GM13976 (cell line): ENCODE results near the gene PRSS22.
A peak's percentile ranks its signal among the peaks of the same experiment; 100 is the strongest.

Experiments used
- DNase-seq: peaks from one replicate; pipeline ENCODE4 v3.0.0; 2012; ENCODE audit warnings: low spot score
- in situ Hi-C: fragments of 300-500 bp; cut with MboI; formaldehyde crosslinking; loops from one replicate; pipeline ENCODE4 v1.12.0; 2022; ENCODE audit warnings: low sequenced_read_pairs, mixed read lengths, inconsistent platforms; ENCODE audit not compliant: unreplicated experiment
- TF ChIP-seq, protein P1 (sequence below): IDR thresholded peaks from 2 replicates; pipeline ENCODE4 v1.5.1; 2012; ENCODE audit warnings: borderline replicate concordance, mild to moderate bottlenecking; ENCODE audit not compliant: insufficient read depth; ENCODE audit errors: extremely low read depth, missing control alignments, control extremely low read depth

The PRSS22 gene

DNA sequence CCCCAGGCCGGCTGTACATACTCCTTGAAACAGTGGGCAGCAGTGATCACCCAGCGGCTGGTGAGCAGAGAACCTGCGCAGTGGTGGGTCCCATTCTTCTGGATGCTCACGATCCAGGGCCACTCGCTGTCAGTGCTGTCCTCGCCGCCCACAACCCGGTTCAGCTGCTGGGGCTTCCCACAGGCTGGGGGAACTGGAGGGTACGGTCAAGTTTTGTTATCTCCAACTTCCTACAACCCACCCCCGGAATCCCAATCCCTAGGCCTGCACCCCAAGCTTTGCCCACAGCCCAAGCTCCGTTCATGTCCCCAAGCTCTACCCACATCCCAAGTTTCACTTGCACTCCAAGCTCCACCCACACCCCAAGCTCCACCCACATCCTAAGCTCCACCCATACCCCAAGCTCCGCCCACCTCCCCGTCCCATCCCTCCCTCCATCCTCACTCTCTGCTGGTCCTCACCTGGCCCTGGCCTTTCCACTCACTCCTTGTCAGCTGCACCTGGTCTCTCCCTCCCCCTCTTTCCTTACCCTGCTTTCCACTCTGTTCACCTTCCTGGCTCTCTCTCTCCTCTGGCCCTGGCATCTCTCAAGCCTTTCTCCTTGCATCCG, 1.8 kb downstream of the PRSS22 start:
- in situ Hi-C loops, result no loop called here
- TF ChIP-seq, protein P1, sequence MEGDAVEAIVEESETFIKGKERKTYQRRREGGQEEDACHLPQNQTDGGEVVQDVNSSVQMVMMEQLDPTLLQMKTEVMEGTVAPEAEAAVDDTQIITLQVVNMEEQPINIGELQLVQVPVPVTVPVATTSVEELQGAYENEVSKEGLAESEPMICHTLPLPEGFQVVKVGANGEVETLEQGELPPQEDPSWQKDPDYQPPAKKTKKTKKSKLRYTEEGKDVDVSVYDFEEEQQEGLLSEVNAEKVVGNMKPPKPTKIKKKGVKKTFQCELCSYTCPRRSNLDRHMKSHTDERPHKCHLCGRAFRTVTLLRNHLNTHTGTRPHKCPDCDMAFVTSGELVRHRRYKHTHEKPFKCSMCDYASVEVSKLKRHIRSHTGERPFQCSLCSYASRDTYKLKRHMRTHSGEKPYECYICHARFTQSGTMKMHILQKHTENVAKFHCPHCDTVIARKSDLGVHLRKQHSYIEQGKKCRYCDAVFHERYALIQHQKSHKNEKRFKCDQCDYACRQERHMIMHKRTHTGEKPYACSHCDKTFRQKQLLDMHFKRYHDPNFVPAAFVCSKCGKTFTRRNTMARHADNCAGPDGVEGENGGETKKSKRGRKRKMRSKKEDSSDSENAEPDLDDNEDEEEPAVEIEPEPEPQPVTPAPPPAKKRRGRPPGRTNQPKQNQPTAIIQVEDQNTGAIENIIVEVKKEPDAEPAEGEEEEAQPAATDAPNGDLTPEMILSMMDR, result no peak
- DNase-seq, result peak; percentile 43

DNA sequence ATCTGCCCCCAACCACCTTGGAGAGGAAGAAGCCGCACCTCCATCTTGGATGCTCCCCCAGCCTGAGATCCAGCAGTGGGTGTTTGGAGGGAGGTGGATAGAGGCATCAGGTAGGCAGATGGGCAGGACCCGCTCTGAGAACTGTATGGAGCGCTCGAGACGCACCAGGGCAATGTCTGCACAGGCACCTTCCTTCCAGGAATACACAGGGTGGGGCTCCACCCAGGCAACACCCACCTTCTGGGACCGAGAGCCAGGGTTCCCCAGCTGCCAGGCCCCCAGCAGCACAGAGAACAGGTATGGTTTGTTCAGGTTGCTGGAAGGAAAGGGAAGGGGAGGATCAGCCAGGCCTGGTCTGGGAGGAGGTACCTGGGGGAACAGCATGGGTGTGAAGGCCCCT, 2.4 kb downstream of the PRSS22 start:
- in situ Hi-C loops, result no loop called here
- TF ChIP-seq, protein P1, result no peak
- peak; percentile 25 for DNase-seq

DNA sequence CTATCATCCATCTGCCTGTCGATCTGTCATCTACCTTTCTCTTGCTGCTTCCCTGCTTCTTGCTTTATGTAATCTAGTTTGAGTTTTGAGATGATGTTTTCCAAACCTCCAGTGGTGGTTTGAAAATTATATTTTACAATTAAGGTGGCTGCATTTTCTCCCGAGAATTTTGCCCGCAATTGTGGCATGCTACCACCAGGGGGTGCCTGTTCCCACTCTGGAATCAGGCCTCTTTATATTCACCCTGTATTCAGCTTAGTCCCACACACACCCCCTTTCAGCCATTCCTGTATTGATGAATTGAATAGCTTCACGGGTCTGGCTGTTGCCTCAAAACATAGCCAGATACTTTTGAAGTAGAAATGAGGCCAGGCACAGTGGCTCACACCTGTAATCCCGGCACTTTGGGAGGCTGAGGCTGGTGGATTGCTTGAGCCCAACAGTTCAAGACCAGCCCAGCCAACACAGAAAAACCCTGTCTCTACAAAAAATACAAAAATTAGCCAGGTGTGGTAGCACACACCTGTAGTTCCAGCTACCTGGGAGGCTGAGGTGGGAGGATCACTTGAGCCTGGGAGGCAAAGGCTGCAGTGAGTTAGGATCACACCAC, 3.2 kb downstream of the PRSS22 start:
- peak; percentile 34 for DNase-seq
- in situ Hi-C loops, result no loop called here
- TF ChIP-seq, protein P1, result no peak

DNA sequence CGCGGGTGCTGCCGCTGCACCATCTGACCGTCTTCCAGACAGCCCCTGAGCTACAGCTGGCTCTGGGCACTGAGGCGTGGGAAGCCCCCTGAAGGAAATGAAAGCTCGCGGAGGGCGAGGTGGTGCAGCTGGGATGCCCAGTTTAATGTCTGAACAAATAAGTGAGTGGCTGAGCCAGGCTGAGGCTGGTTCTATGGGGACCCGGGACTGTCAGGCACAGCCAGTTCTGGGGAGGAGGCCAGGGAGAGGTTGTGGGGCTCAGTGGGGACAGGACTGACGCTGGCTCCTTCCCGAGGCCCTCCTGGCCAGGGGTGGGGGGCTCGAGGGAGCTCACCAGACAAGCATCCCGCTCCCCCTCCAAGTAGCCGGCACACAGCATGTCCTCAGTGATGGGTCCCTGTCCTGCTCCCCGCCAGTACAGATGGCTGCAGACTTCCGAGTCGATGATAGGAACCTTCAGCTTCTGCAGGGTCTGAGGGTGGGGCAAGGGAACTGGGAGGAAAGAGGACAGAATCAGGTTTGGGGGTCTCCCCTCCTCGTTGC, 4.4 kb downstream of the PRSS22 start:
- peak; percentile 24 for DNase-seq
- TF ChIP-seq, protein P1, result no peak
- in situ Hi-C loops, result no loop called here

DNA sequence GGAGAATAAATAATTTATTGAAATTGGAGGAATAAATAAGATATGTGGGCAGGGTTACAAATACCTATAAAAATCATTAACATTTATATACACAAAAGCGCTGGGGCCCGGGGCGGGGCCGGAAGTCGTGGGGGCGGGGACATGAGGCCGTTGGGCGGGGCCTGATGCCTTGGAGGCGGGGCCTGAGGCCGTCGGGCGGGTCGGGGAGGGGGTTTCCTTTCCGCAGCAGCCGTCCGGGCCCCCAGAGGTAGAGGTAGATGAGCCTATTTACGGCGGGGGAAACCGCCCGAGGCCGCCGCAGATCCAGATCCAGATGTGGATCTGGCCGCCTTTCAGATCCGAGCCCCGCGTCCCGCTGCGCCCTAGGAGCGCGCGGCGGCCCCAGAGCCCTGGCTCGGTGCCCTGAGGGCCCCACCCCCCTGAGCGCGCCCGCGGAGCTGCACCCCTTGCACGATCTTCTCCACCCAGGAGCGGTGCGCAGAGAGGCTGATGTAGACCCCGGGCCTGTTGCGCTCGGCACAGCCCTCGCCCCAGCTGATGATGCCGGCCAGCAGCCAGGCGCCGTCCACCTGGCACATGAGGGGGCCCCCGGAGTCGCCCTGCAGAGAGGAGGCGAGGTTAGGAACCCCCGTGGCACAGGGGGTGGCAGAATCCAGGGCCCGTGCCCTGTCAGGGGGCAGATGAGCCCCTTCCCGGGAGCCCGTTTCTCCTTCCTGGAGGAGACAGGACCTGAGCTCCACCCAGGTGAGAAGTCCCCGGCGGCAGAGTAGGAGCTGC, 5.1 kb downstream of the PRSS22 start:
- in situ Hi-C loops, result no loop called here
- TF ChIP-seq, protein P1, result no peak
- peak; percentile 10 for DNase-seq

DNA sequence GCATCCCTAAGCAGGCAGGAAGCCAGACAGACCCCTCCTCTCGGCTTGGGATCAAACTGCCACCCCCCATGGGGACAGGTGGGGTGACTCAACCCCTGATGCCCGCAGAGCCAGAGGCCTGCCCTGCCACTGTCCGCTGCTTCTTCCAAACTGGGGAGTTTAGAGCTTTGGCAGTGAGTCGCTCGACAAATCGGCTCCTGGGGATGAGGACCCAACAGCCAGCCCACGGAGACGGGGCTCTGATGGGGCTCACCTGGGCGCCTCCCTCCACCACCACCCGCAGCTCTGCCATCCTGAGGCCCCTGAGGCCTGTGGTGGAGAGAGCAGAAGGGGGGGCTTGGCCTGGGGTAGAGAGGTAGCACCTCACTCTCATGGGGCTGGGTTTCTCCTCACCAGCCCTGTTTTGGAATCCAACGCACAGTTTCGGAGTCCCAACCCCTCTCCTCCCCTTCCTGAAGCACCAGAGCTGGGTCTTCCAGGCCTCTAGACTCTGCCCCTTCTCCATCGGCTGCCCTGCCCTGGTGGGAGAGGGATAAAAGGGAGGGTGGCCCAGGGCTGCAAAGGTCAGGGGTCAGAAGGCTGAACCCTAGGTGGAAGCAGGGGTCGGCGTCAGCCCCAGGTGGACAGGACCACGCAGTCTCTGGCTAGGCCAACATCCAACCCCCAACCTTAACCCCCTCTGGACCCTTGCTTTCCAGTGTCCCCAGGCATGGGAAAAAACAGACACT, 5.8 kb downstream of the PRSS22 start:
- in situ Hi-C loops, result no loop called here

More for the DNA sequence above, 5.8 kb downstream of the PRSS22 start:
- peak; percentile 30 for DNase-seq
- TF ChIP-seq, protein P1, result no peak
